SK-N-SH treated with all-trans-retinoic acid at 6 μM for 48 hours (cell line): Measurements from ENCODE around the gene SLC25A28.

Experiments
- ARNTL ChIP-seq: fragments of 450-650 bp; formaldehyde crosslinking; IDR thresholded peaks from 2 replicates; pipeline ENCODE4 v1.5.0; 2020; ENCODE audit warnings: low read depth, mild to moderate bottlenecking, moderate library complexity, borderline replicate concordance
- CREB5 ChIP-seq: fragments of 250-450 bp; sonication (Bioruptor Pico); IDR thresholded peaks from 2 replicates; pipeline ENCODE4 v1.5.1; 2020; ENCODE audit warnings: low read depth, mild to moderate bottlenecking, moderate library complexity
- CSRNP3 ChIP-seq: fragments of 250-450 bp; sonication (Bioruptor Pico); IDR thresholded peaks from 2 replicates; pipeline ENCODE4 v1.5.1; 2021; ENCODE audit warnings: mild to moderate bottlenecking, moderate library complexity
- ESRRG ChIP-seq: fragments of 250-450 bp; sonication (Bioruptor Pico); IDR thresholded peaks from 2 replicates; pipeline ENCODE4 v1.6.1; 2021; ENCODE audit warnings: mild to moderate bottlenecking
- GLIS3 ChIP-seq: fragments of 250-450 bp; sonication (Bioruptor Pico); IDR thresholded peaks from 2 replicates; pipeline ENCODE4 v1.5.0; 2020; ENCODE audit warnings: mild to moderate bottlenecking, moderate library complexity
- PATZ1 ChIP-seq: fragments of 250-450 bp; sonication (Bioruptor Pico); IDR thresholded peaks from 2 replicates; pipeline ENCODE4 v1.8.0; 2020; ENCODE audit warnings: mild to moderate bottlenecking, moderate library complexity, borderline replicate concordance
- SNAI2 ChIP-seq: fragments of 250-450 bp; sonication (Bioruptor Pico); IDR thresholded peaks from 2 replicates; pipeline ENCODE4 v1.5.0; 2020; ENCODE audit warnings: mild to moderate bottlenecking, moderate library complexity
- TSHZ2 ChIP-seq: fragments of 250-450 bp; sonication (Bioruptor Pico); IDR thresholded peaks from 2 replicates; pipeline ENCODE4 v1.5.0; 2020; ENCODE audit warnings: mild to moderate bottlenecking, moderate library complexity

- TF ChIP-seq CSRNP3 (no peak), SNAI2 (CRISPR knock-in tag) (no peak), TSHZ2 (no peak), PATZ1 (CRISPR knock-in tag) (no peak), GLIS3 (CRISPR knock-in tag) (no peak), ESRRG (CRISPR knock-in tag) (no peak), CREB5 (no peak), ARNTL (CRISPR knock-in tag) (no peak)
Measured at GRCh38 chr10:99630991-99631390, 10.8 kb upstream of the SLC25A28 start.
